H7 (cell line): Measurements from ENCODE around the gene CUX1. TPM values are rescaled to one million over a fixed set of nuclear protein-coding genes. Genes with fewer than 3 reads are reported as not detected.

Experiments
- DNase-seq: peaks from one replicate; pipeline ENCODE4 v3.0.0; 2012
- H3K27me3 ChIP-seq: 2 replicates; pipeline ENCODE4 v1.6.0; 2011; ENCODE audit warnings: mild to moderate bottlenecking, low read length; ENCODE audit not compliant: control insufficient read depth, insufficient read depth
- H3K36me3 ChIP-seq: replicated peaks from 2 replicates; pipeline ENCODE4 v1.5.1; 2011; ENCODE audit warnings: low read length; ENCODE audit not compliant: control insufficient read depth, insufficient read depth
- H3K4me3 ChIP-seq: 2 replicates; pipeline ENCODE4 v1.5.1; 2011; ENCODE audit warnings: low read depth, mild to moderate bottlenecking, control low read depth, low read length, moderate library complexity; ENCODE audit not compliant: insufficient read depth
- total RNA-seq: library from RNA; depleted of rRNA; stranded (reverse); fragments of >200 nt; shearing (Covaris generic); gene quantifications from 2 replicates; pipeline ENCODE4 v1.2.3, GENCODE V29; 2014

Gene CUX1
- total RNA-seq, 1 experiment from 2014 or later, result 28.2 TPM

DNA sequence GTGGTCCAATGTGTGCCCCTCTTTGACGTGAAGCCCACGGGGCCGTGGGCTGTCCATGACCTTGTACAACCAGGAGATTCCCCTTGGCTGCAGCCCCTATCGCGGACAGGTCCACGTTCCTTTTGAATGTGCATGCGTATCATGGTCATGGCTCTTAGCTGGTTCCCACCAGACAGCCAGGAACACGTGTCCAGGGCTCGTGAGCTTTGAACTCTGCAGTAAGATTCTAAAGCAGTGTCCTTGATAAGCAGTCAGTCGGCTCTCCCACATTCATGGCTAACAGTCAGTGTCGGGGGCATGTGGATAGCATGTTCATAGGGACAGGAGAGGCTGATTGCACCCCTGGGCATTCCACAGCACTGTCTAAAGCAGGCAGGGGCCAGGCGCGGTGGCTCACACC, 393.4 kb downstream of the CUX1 start:
- Histone ChIP-seq H3K27me3 (no peaks in the 10 kb centered on the region), H3K4me3 (no peak overlapping the region), H3K36me3 (peaks cover 3% of the 10 kb centered on the region; the same call in 1 of the 2 replicates)
- no peak for DNase-seq

DNA sequence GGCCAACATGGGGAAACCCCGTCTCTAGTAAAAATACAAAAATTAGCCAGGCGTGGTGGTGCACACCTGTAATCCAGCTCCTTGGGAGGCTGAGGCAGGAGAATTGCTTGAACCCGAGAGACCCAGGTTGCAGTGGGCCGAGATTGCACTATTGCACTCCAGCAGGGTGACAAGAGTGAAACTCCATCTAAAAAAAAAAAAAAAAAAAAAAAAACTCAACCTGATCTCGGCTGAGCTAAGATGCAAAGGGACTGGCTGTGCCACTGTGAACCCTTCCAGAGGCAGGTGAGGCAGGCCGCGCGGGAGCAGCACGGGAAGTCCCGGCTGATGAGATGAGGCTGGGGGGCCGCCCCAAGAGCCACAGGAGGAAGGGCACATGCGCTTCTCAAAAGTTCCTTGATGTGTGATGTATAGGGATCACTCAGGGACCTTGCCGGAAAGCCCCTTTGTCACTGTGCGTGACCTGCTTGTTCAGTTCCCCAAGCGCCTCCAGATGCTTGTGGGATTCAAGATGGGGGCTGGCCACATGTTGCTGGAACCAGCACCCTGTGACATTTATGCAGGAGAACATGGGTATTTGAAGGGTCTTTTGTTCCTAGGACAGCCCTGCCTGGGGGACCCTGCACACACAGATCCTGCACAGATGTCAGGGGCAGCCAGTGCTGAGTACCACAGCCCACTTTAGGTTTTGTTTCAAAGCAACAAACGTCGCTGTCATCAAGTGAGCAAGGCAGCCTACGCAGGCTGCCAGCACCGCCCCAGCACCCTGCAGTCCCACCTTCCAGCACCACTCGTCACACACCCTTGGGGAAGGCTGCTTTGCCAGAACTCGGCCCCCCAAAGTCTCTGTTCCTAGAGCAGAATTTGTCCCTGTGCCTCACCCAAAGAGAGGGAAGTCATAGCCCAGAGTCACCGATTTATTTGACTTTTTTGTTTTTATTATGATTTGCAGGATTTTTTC, 394.4 kb downstream of the CUX1 start:
- Histone ChIP-seq H3K4me3 (no peak overlapping the region), H3K36me3 (peaks cover 3% of the 10 kb centered on the region; the same call in 1 of the 2 replicates), H3K27me3 (no peaks in the 10 kb centered on the region)
- DNase-seq, result no peak

GRCh38 chr7:102214477-102215072, 397.1 kb downstream of the CUX1 start:
- Histone ChIP-seq H3K36me3 (peaks cover under 1% of the 10 kb centered on the region; the same call in 1 of the 2 replicates), H3K4me3 (no peak overlapping the region), H3K27me3 (no peaks in the 10 kb centered on the region)
- no peak for DNase-seq

DNA sequence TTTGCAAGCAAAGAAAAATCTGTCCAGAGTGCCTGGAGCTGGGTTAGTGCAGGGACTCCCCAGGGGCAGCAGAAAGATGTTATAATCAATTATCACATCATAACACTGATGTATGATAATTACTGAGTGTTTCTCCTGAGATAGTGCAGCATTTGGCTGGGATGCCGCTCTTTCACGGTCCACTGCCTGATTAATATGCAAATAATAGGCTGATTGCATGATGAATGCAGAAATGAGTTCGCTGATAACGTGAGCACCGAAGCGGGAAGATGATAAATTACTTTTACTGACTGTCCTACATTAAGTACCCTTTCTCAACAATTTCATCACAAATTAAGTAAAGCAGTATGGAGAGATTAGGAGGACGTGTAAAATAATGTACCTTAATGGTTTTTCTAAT, 397.8 kb downstream of the CUX1 start:
- Histone ChIP-seq H3K27me3 (no peaks in the 10 kb centered on the region), H3K4me3 (no peak overlapping the region), H3K36me3 (no peaks in the 10 kb centered on the region)
- DNase-seq, result no peak

DNA sequence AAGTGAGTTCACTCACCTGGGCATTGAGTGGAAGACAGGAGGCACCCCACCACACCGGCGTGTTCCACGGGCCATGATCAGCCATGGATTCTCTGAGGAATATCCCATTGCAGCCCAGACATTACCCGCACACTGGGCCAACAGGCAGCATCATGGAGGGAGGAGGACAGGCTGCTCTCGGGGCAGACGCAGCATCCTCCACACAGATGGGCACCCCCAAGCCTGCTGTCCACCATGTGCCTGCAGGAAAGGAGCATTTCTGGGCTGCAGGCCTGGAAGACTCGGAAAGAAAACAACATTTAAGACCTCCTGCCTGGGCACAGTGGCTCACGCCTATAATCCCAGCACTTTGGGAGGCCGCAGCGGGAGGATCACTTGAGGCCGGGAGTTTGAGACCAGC, 398.3 kb downstream of the CUX1 start:
- no peak for DNase-seq
- Histone ChIP-seq H3K36me3 (no peaks in the 10 kb centered on the region), H3K27me3 (no peaks in the 10 kb centered on the region), H3K4me3 (no peak overlapping the region)

DNA sequence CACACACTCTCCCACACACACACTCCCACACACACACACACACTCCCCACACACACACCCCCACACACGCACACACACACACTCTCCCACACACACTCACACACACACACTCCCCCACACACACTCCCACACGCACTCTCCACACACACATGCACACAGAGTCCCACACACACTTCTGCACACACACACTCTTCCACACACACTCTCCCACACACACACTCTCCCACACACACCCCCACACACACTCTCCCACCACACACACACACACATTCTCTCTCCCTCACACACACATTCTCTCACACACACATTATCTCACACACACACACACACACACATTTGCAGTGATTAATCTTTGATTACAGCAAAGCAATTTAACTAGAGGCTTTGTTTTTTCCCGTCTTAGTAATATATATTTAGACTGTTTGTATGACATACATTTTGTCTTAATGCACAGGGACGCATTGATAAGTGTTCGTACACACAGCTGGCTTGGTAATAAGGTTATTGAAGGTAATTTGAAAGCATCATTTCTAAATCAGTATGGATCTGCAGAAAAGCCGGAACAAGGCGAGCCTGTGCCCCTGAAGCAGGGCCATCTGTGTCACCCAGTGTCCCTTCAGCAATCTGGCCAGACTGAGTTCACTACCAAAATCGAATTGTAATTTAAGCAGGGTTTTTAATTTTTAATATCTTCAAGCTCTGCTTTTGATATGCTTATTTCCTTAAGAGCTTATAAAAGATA, 399.3 kb downstream of the CUX1 start:
- no peaks in the 10 kb centered on the region for H3K36me3 ChIP-seq
- no peaks in the 10 kb centered on the region for H3K27me3 ChIP-seq
- H3K4me3 ChIP-seq, result no peak overlapping the region
- DNase-seq, result no peak

- peak; percentile 71 for DNase-seq
- Histone ChIP-seq H3K4me3 (no peak overlapping the region), H3K27me3 (no peaks in the 10 kb centered on the region), H3K36me3 (no peaks in the 10 kb centered on the region)
Measured at GRCh38 chr7:102220229-102220850, 402.9 kb downstream of the CUX1 start.

DNA sequence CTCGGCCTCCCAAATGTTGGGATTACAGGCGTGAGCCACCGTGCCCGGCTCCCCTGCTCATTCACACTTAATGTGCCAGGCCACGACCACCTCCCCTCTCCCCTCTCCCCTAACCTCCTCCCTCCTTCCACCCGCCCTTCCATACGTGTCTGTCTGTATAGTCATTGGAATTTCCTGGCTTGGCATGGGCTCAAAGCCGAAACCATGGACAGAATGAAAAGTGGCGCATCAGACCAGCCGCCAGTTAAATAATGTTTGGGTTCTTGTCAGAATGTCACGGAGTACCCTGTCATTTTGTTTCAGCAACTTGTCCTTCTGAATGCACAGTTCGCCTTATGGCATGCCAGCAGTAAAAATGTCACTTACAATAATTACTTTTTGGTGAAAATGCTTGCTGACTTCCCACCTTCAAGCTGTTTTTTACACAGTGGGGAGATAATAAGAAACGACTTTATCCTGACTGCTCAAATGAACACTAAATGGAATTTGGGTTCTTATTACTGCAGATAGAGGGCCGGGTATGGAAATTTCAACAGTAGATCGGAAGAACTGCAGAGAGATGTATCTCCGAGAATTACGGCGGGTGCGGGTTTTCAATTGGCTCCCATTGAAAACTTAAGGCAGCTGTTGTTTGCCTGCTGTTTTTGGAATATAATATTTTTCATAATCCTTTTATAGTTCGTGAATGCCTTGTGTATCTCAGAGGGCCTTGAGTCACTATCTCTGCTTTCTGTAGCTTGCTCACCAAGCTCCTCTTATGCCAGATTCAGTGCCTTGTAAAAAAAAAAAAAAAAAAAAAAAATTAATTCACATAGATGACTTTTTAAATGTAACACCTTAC, 403.8 kb downstream of the CUX1 start:
- H3K36me3 ChIP-seq, result no peaks in the 10 kb centered on the region
- H3K4me3 ChIP-seq, result no peak overlapping the region
- H3K27me3 ChIP-seq, result no peaks in the 10 kb centered on the region
- no peak for DNase-seq

DNA sequence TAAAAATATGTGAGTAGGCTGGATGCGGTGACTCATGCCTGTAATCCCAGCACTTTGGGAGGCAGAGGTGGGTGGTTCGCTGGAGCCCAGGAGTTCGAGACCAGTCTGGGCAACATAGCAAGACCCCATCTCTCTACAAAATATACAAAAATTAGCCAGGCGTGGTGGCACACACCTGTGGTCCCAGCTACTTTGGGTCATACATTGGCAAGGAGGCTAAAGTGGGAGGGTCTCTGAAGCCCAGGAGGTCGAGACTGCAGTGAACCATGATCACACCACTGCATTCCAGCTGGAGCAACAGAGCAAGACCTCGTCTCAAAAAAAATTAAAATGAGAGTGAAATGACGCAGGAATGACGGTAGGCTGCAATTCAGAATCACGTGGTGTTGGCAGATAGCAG, 404.5 kb downstream of the CUX1 start:
- Histone ChIP-seq H3K4me3 (no peak overlapping the region), H3K36me3 (no peaks in the 10 kb centered on the region), H3K27me3 (no peaks in the 10 kb centered on the region)
- DNase-seq, result no peak

- Histone ChIP-seq H3K4me3 (no peak overlapping the region), H3K36me3 (no peaks in the 10 kb centered on the region; the same call in 1 of the 2 replicates), H3K27me3 (no peaks in the 10 kb centered on the region)
- DNase-seq, result no peak
Measured at GRCh38 chr7:102222445-102222844, 405.0 kb downstream of the CUX1 start.

DNA sequence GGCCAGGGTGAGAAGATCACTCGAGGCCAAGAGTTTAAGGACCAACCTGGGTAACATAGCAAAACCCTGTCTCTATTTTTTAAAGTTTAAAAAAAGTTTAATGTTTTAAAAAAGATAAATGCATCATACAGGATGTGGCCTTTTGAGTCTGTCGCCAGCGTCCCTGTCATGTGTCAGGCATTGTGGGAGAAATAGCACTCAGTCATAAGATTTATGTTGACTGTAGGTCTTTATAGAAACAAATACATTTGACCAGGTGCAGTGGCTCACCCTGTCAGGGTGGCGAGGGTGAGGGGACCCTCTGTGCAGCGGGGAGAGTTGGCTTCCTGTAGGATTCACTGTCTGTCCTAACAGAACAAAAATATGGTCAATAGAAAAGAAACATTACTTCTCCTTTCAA, 405.8 kb downstream of the CUX1 start:
- no peaks in the 10 kb centered on the region for H3K27me3 ChIP-seq
- no peak for DNase-seq
- H3K4me3 ChIP-seq, result no peak overlapping the region
- H3K36me3 ChIP-seq, result peaks cover 2% of the 10 kb centered on the region

- H3K36me3 ChIP-seq, result peaks cover 7% of the 10 kb centered on the region
- H3K27me3 ChIP-seq, result no peaks in the 10 kb centered on the region
- no peak for DNase-seq
- H3K4me3 ChIP-seq, result no peak overlapping the region
Measured at GRCh38 chr7:102225025-102225424, 407.6 kb downstream of the CUX1 start.

GRCh38 chr7:102227371-102227770, 409.9 kb downstream of the CUX1 start:
- no peak overlapping the region for H3K4me3 ChIP-seq
- peaks cover 7% of the 10 kb centered on the region for H3K36me3 ChIP-seq
- DNase-seq, result no peak
- H3K27me3 ChIP-seq, result no peaks in the 10 kb centered on the region

DNA sequence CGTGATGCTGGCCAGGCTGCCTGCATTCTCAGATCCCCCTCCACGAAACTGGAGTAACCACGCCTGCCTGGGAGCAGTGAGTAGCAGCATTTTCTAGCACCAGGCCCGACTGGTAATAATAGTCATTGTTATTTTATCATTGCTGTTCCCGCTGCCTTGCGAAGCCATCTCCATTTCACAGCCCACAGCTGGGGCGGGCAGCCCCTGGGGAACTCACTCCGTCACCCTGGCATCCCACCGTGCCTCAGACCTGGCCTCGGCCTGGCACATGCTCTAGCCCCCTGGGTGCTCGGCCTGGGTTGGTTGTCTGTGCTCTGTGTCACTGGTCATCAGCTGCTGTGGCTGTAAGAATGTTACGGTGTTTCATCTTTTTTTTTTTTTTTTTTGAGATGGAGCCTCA, 411.5 kb downstream of the CUX1 start:
- Histone ChIP-seq H3K36me3 (peaks cover 9% of the 10 kb centered on the region), H3K4me3 (no peak overlapping the region), H3K27me3 (no peaks in the 10 kb centered on the region)
- DNase-seq, result no peak
